Body of pancreas (tissue), 4 donors: ENCODE results near the gene MEX3B. TPM values are rescaled to one million over a fixed set of nuclear protein-coding genes. Genes with fewer than 3 reads are reported as not detected.

Source experiments
- ATAC-seq: fragments of 150-250 bp; one replicate; pipeline ENCODE4 v1.9.1; 2016
- DNase-seq, 4 donors: peaks; one replicate each; pipeline ENCODE4 v3.0.0-alpha.2; 2019
- H3K27ac ChIP-seq, 4 donors: fragments of 200-600 bp; sonication (generic); 1 replicate in 3 of 4; 2 replicates in 1 of 4; pipeline versions ENCODE4 v1.5.1 to v1.6.1; 2016 to 2019; ENCODE audit warnings: mild to moderate bottlenecking in 1 of 4, mixed read lengths in 1 of 4, moderate library complexity in 1 of 4
- H3K27me3 ChIP-seq, 2 donors: fragments of 200-600 bp; sonication (generic); one replicate each; pipeline ENCODE4 v1.6.0; 2016; ENCODE audit warnings: mild to moderate bottlenecking in 1 of 2
- H3K36me3 ChIP-seq, 2 donors: fragments of 200-600 bp; sonication (generic); replicated peaks in 1 of 2; 2 replicates each; pipeline ENCODE4 v1.5.1; 2016; ENCODE audit warnings: low read depth in 2 of 2; ENCODE audit not compliant: insufficient read depth in 1 of 2
- H3K4me1 ChIP-seq: fragments of 200-600 bp; sonication (generic); one replicate; pipeline ENCODE4 v1.6.0; 2016
- H3K4me3 ChIP-seq, 2 donors: fragments of 200-600 bp; sonication (generic); 1 replicate in 1 of 2; 2 replicates in 1 of 2; pipeline ENCODE4 v1.5.1; 2016 to 2019
- H3K9me3 ChIP-seq, 3 donors: fragments of 200-600 bp; sonication (generic); 1 replicate in 2 of 3; 2 replicates in 1 of 3; pipeline ENCODE4 v1.5.1; 2016
- CTCF ChIP-seq, 7 experiments: fragments of 450-650 bp in 4 of 7; fragments of 200-600 bp in 3 of 7; sonication (generic) in 3 of 7; IDR thresholded peaks; one replicate each; pipeline ENCODE4 v1.5.1; 2016 to 2019; ENCODE audit warnings: antibody characterized with exemption in 7 of 7
- POLR2A ChIP-seq, 3 donors: fragments of 450-650 bp; IDR thresholded peaks; one replicate each; pipeline ENCODE4 v1.6.1; 2016; ENCODE audit warnings: antibody characterized with exemption in 3 of 3, mild to moderate bottlenecking in 2 of 3
- WGBS, 2 donors: methylation state at CpG; one replicate each; pipeline ENCODE4 v1.1.5; 2017; 5-methylcytosine and 5-hydroxymethylcytosine counted together
- intact Hi-C: fragments of 100-400 bp; cut with DNase I; formaldehyde crosslinking; loops from one replicate; pipeline ENCODE4 v1.15.1; 2023
- total RNA-seq, 2 donors: library from RNA; depleted of rRNA; stranded (reverse); fragments of >200 nt; gene quantifications; one replicate each; pipeline ENCODE4 v1.1.0, GENCODE V29; 2016

MEX3B gene
- total RNA-seq, 2 donors from 2014 or later, result 0.52 TPM; not detected in 1

- ATAC-seq, result no peak
- WGBS, 2 donors, result 72 to 77% methylated on average over 16 of the region's 16 CpGs
- DNase-seq, result no peak
- Histone ChIP-seq H3K36me3 (no peaks in the 10 kb centered on the region), H3K27me3 (no peaks in the 10 kb centered on the region), H3K27ac (no peak overlapping the region), H3K4me3 (no peak overlapping the region), H3K4me1 (no peaks in the 10 kb centered on the region), H3K9me3 (no peaks in the 10 kb centered on the region)
- TF ChIP-seq CTCF (IDR thresholded peaks at IDR 0.05) (no peak), POLR2A (IDR thresholded peaks at IDR 0.05) (no peak)
- intact Hi-C loops, result no loop called here
These were observed 40.6 kb upstream of the MEX3B start for GRCh38 chr15:82086243-82086995.

- Histone ChIP-seq H3K36me3 (no peaks in the 10 kb centered on the region), H3K9me3 (no peaks in the 10 kb centered on the region), H3K27me3 (no peaks in the 10 kb centered on the region), H3K27ac (no peak overlapping the region), H3K4me1 (no peaks in the 10 kb centered on the region), H3K4me3 (no peak overlapping the region)
- intact Hi-C loops, result no loop called here
- no peak for DNase-seq
- 60 to 69% methylated on average over 10 to 14 of the region's 14 CpGs for WGBS, 2 donors
- no peak for TF ChIP-seq CTCF (IDR thresholded peaks at IDR 0.05)
- TF ChIP-seq POLR2A (IDR thresholded peaks at IDR 0.05), result no peak
- no peak for ATAC-seq
These were observed 36.3 kb upstream of the MEX3B start for GRCh38 chr15:82081914-82082762.

GRCh38 chr15:82080774-82081173, 35.0 kb upstream of the MEX3B start:
- no peaks in the 10 kb centered on the region for H3K36me3 ChIP-seq
- no peak overlapping the region for H3K27ac ChIP-seq
- no peaks in the 10 kb centered on the region for H3K4me1 ChIP-seq
- intact Hi-C loops, result no loop called here
- TF ChIP-seq CTCF (IDR thresholded peaks at IDR 0.05), result no peak
- TF ChIP-seq POLR2A (IDR thresholded peaks at IDR 0.05), result no peak
- no peak overlapping the region for H3K4me3 ChIP-seq
- H3K9me3 ChIP-seq, result no peaks in the 10 kb centered on the region
- ATAC-seq (no peak), DNase-seq (no peak)
- no peaks in the 10 kb centered on the region for H3K27me3 ChIP-seq
- 72 to 75% methylated on average over 6 of the region's 6 CpGs for WGBS, 2 donors

- H3K4me1 ChIP-seq, result no peaks in the 10 kb centered on the region
- H3K27ac ChIP-seq, result no peak overlapping the region
- no peak for ATAC-seq
- 42 to 47% methylated on average over 5 of the region's 5 CpGs for WGBS, 2 donors
- intact Hi-C loops, result no loop called here
- H3K36me3 ChIP-seq, result no peaks in the 10 kb centered on the region
- H3K9me3 ChIP-seq, result no peaks in the 10 kb centered on the region
- TF ChIP-seq POLR2A (IDR thresholded peaks at IDR 0.05) (no peak), CTCF (IDR thresholded peaks at IDR 0.05) (no peak)
- no peaks in the 10 kb centered on the region for H3K27me3 ChIP-seq
- no peak for DNase-seq
- H3K4me3 ChIP-seq, result no peak overlapping the region
These were observed 33.9 kb upstream of the MEX3B start for GRCh38 chr15:82079736-82080135.
